Heart right ventricle (tissue), 16 donors: Measurements from ENCODE around the gene KRTAP10-7. TPM values are rescaled to one million over a fixed set of nuclear protein-coding genes. Genes with fewer than 3 reads are reported as not detected.

Experiments
- ATAC-seq, 8 donors: fragments of 200-7000 bp; cut with Tn5 transposase; one replicate each; pipeline ENCODE4 v1.9.1; 2020; ENCODE audit warnings: mild to moderate bottlenecking in 8 of 8, moderate library complexity in 8 of 8, moderate number of reproducible peaks in 1 of 8
- DNase-seq, 2 donors: peaks; one replicate each; pipeline ENCODE4 v3.0.0-alpha.2; 2020
- H3K27ac ChIP-seq, 10 donors: fragments of 200-600 bp; sonication (generic) in 2 of 10; one replicate each; pipeline versions ENCODE4 v1.5.0 to v1.8.0; 2020 to 2022; ENCODE audit warnings: mild to moderate bottlenecking in 3 of 10
- H3K27me3 ChIP-seq, 7 donors: fragments of 200-600 bp; one replicate each; pipeline ENCODE4 v1.8.0; 2021 to 2022; ENCODE audit warnings: mild to moderate bottlenecking in 2 of 7
- H3K36me3 ChIP-seq, 9 donors: fragments of 200-600 bp; sonication (generic) in 1 of 9; one replicate each; pipeline versions ENCODE4 v1.5.0 to v1.8.0; 2020 to 2022; ENCODE audit warnings: mild to moderate bottlenecking in 2 of 9
- H3K4me1 ChIP-seq, 9 donors: fragments of 200-600 bp; sonication (generic) in 1 of 9; one replicate each; pipeline versions ENCODE4 v1.5.0 to v1.8.0; 2020 to 2022; ENCODE audit warnings: mild to moderate bottlenecking in 4 of 9
- H3K4me3 ChIP-seq, 10 donors: fragments of 200-600 bp; sonication (generic) in 2 of 10; one replicate each; pipeline versions ENCODE4 v1.5.0 to v1.8.0; 2020 to 2022; ENCODE audit warnings: mild to moderate bottlenecking in 7 of 10, moderate library complexity in 2 of 10
- H3K9me3 ChIP-seq, 11 donors: fragments of 200-600 bp in 10 of 11; sonication (generic) in 2 of 11; one replicate each; pipeline versions ENCODE4 v1.5.0 to v1.8.0; 2013 to 2022; ENCODE audit warnings: mild to moderate bottlenecking in 2 of 11, control low read depth in 1 of 11, moderate library complexity in 1 of 11
- WGBS, 2 donors: extraction: QIAGEN DNeasy Blood & Tissue Kit; methylation state at CpG; one replicate each; pipeline ENCODE4 v1.1.7; 2013; ENCODE audit warnings: inconsistent platforms in 1 of 2; 5-methylcytosine and 5-hydroxymethylcytosine counted together
- intact Hi-C, 10 donors: fragments of 100-400 bp; cut with DNase I; formaldehyde crosslinking; loops; one replicate each; pipeline versions ENCODE4 v1.11.1 to v1.14.2; 2022
- polyA plus RNA-seq, 2 donors: library from polyadenylated mRNA; stranded (reverse); fragments of 200-250 nt; gene quantifications; one replicate each; pipeline ENCODE4 v1.2.3, GENCODE V29; 2013
- total RNA-seq, 10 donors: library from RNA; stranded (reverse); fragmentation: NEBNext Ultra II Directional in 3 of 10; extraction: Animal tissue kit (Norgen Biotek cat#: 25700) in 3 of 10; gene quantifications; one replicate each; pipeline versions ENCODE4 v1.2.1 to v1.2.4, GENCODE V29; 2021 to 2023
- TF ChIP-seq, protein P1 (sequence below), 9 donors: fragments of 200-600 bp; sonication (generic) in 2 of 9; IDR thresholded peaks; one replicate each; pipeline versions ENCODE4 v1.5.0 to v1.8.0; 2021 to 2022; ENCODE audit warnings: antibody characterized with exemption in 9 of 9, mild to moderate bottlenecking in 5 of 9, moderate library complexity in 1 of 9
- donor health status: Arrhythmogenic right ventricular cardiomyopathy.
- donor health status: ischemic (EF 13 %, LVEDD 7.1; RV severe dilation, severe dysfunction).
- donor health status: healthy with polysubstance abuse.
- donor health status: DM: no; HTN: yes; CAD: no.
- donor health status: DM: no; HTN: no; CAD: no.
- donor health status: ischemic (EF 25% LVEDD 6.9; RV normal size, moderate dysfunction).
- donor health status: ischemic (EF 25% LVEDD 5.7; RV mildly dilated, moderate dysfunction).
- donor health status: healthy.
- donor health status: DM: yes; HTN: yes; CAD: no.
- donor health status: Ischemic cardiomyopathy.
- donor health status: ischemic (EF 35%, LVEDD 5.7; RV mildly dilated, moderate dysfunction).
- donor health status: nonischemic (EF 11% LVEDD 7.7; RV severe dilation, severe dysfunction).
- donor health status: DM: yes; HTN: yes; CAD: no.
- donor health status: PGD.
- donor health status: ischemic (EF 29% LVEDD 5.4; RV normal size, mild dysfunction).
- donor health status: nonischemic (EF 23%, LVEDD 6.1; RV moderate dilation, normal function).

Gene KRTAP10-7
- total and polyA plus RNA-seq, 12 donors: not detected

- Histone ChIP-seq H3K36me3 (no peaks in the 10 kb centered on the region), H3K27me3 (peaks cover 0 to 61% (median 22%) of the 10 kb centered on the region in 7 donors), H3K4me3 (no peak overlapping the region), H3K27ac (no peak overlapping the region), H3K9me3 (peaks cover 0 to 33% (median 3%) of the 10 kb centered on the region in 11 donors), H3K4me1 (no peaks in the 10 kb centered on the region)
- TF ChIP-seq, protein P1, sequence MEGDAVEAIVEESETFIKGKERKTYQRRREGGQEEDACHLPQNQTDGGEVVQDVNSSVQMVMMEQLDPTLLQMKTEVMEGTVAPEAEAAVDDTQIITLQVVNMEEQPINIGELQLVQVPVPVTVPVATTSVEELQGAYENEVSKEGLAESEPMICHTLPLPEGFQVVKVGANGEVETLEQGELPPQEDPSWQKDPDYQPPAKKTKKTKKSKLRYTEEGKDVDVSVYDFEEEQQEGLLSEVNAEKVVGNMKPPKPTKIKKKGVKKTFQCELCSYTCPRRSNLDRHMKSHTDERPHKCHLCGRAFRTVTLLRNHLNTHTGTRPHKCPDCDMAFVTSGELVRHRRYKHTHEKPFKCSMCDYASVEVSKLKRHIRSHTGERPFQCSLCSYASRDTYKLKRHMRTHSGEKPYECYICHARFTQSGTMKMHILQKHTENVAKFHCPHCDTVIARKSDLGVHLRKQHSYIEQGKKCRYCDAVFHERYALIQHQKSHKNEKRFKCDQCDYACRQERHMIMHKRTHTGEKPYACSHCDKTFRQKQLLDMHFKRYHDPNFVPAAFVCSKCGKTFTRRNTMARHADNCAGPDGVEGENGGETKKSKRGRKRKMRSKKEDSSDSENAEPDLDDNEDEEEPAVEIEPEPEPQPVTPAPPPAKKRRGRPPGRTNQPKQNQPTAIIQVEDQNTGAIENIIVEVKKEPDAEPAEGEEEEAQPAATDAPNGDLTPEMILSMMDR (IDR thresholded peaks at IDR 0.05): no peak
- peak in 3 of 8 donors; percentile 66 to 78 (median 71) for ATAC-seq
- no peak for DNase-seq
- 9 to 17% methylated on average over 11 of the region's 11 CpGs for WGBS, 2 donors
- intact Hi-C loops: no loop called here
Observed at GRCh38 chr21:44583089-44583799, 17.2 kb upstream of the KRTAP10-7 start.

GRCh38 chr21:44583800-44584147 is 16.6 kb upstream of the KRTAP10-7 start:
- intact Hi-C loops: no loop called here
- H3K36me3 ChIP-seq: no peaks in the 10 kb centered on the region
- H3K9me3 ChIP-seq: peaks cover 0 to 33% (median 3%) of the 10 kb centered on the region in 11 donors
- no peak overlapping the region for H3K27ac ChIP-seq
- no peak for DNase-seq
- no peak for ATAC-seq
- 71% methylated on average over 6 of the region's 6 CpGs for WGBS, 2 donors
- TF ChIP-seq, protein P1 (IDR thresholded peaks at IDR 0.05): no peak
- no peaks in the 10 kb centered on the region for H3K4me1 ChIP-seq
- H3K27me3 ChIP-seq: peaks cover 0 to 61% (median 22%) of the 10 kb centered on the region in 7 donors
- H3K4me3 ChIP-seq: no peak overlapping the region

- TF ChIP-seq, protein P1 (IDR thresholded peaks at IDR 0.05): no peak
- no peak for DNase-seq
- no peak overlapping the region for H3K27ac ChIP-seq
- peaks cover 0 to 65% (median 25%) of the 10 kb centered on the region in 7 donors for H3K27me3 ChIP-seq
- no peaks in the 10 kb centered on the region for H3K4me1 ChIP-seq
- no peaks in the 10 kb centered on the region for H3K36me3 ChIP-seq
- no peak overlapping the region for H3K4me3 ChIP-seq
- H3K9me3 ChIP-seq: peaks cover 0 to 29% (median 2%) of the 10 kb centered on the region in 11 donors
- intact Hi-C loops: no loop called here
- 83% methylated on average over 3 of the region's 3 CpGs for WGBS, 2 donors
- ATAC-seq: no peak
Observed at GRCh38 chr21:44585892-44586291, 14.5 kb upstream of the KRTAP10-7 start.

- ATAC-seq (no peak), DNase-seq (no peak)
- peaks cover 0 to 66% (median 32%) of the 10 kb centered on the region in 7 donors for H3K27me3 ChIP-seq
- H3K4me1 ChIP-seq: peaks cover 0 to 4% (median 0%) of the 10 kb centered on the region in 9 donors
- intact Hi-C loops: no loop called here
- TF ChIP-seq, protein P1 (IDR thresholded peaks at IDR 0.05): no peak
- H3K9me3 ChIP-seq: peaks cover 0 to 12% (median 0%) of the 10 kb centered on the region in 11 donors
- no peak overlapping the region for H3K27ac ChIP-seq
- H3K4me3 ChIP-seq: no peak overlapping the region
- WGBS, 2 donors: 95 to 96% methylated on average over 2 of the region's 2 CpGs
- H3K36me3 ChIP-seq: no peaks in the 10 kb centered on the region
Observed at GRCh38 chr21:44589094-44589493, 11.3 kb upstream of the KRTAP10-7 start.
